ENCODE results near the gene TMEM269. TPM values are rescaled to one million over a fixed set of nuclear protein-coding genes. Genes with fewer than 3 reads are reported as not detected.

The TMEM269 gene
- total RNA-seq, 1 experiment from 2014 or later: not detected

- no peak for DNase-seq (ENCODE audit: low spot score)
- in situ Hi-C loops (cut with HindIII; ENCODE audit: low sequenced_read_pairs): no loop called here
Measured at GRCh38 chr1:42841010-42841409, 56.2 kb downstream of the TMEM269 start.

GRCh38 chr1:42841440-42842147 is 56.8 kb downstream of the TMEM269 start:
- in situ Hi-C loops (cut with HindIII; ENCODE audit: low sequenced_read_pairs): no loop called here
- no peak for DNase-seq (ENCODE audit: low spot score)

- DNase-seq (ENCODE audit: low spot score): no peak
- in situ Hi-C loops (cut with HindIII; ENCODE audit: low sequenced_read_pairs): no loop called here
Measured at GRCh38 chr1:42844592-42845140, 59.9 kb downstream of the TMEM269 start.

DNA sequence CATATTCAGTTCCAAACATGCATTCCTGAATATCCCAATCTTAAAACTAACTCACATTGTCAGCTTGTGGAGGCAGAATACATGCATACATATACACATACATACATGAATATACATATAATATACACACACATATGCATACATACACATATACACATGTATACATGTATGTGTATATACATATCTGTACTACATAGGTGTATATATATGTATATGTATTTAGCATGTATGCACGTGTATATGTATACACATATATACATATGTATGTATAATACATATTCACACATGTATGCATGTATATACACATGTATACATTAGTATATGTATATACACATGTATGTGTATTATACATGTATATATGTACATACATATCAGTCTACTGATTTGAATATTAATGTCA is 60.4 kb downstream of the TMEM269 start:
- in situ Hi-C loops (cut with HindIII; ENCODE audit: low sequenced_read_pairs): no loop called here
- DNase-seq (ENCODE audit: low spot score): no peak

DNA sequence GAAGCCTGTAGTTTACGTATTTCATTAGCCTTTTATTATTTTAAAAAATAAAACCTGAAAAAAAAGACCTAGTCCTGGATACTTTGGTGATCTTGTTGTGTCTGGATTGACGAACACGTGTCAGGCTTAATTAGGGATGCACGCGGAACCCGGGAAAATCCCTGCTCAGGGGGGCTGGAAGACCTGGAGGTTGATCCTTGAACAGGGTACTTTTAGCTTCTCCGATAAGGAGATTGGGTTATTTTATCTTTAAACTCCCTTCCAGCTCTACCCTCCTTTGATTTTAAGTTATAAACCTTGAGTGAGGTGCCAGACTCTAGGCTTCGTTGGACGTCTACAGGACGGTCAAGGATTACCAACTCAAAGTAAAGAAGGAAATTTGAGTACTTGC is 61.1 kb downstream of the TMEM269 start:
- DNase-seq (ENCODE audit: low spot score): no peak
- in situ Hi-C loops (cut with HindIII; ENCODE audit: low sequenced_read_pairs): no loop called here

DNA sequence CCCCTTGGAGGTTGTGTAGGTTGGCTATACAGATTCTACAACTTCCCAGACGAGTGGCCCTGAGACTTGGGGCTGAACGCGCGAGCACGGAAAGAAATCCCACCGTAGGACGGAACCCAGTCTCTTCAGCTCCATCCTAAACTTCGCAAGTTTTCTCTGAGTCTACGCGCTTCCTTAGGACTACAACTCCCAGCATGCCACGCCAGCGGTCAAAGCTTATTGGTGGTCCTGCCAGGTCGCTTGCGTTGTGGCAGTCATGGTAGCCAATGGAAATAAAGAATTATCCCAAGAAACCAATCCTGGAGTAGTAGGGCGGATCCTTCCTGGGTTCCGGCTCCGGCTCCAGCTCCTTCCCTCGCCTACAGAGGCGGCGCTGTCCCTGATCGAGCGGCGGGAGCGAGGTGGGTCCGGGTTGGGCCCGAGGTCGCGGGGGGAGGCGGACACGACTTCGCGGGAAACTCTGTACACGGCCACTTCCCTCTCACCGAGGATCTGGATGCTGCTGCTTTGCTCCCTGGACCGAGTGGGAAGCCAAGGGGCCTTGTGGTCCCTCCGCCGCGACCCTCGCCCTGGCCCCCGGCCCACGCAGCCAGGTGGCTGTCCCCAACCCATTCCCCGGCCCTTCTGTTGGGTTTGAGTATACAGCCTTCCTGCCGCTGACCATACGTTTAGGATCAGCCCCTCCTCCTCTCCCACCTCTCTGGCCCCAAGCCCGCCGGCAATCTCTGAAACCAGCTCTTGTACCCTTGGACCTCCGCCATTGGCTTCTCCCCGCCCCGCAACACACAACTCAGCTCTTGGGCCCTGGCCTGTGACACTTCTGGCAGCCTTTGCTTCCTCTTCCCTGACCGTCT is 61.7 kb downstream of the TMEM269 start, which contains the start of gene ZNF691:
ZNF691 (plus strand) TSS at position 357 of the 854 bp plus-strand sequence. CDS start 3,046 bp downstream, outside the sequence.
- in situ Hi-C loops (cut with HindIII; ENCODE audit: low sequenced_read_pairs): no loop called here
- peak; percentile 98 for DNase-seq (ENCODE audit: low spot score)

- DNase-seq (ENCODE audit: low spot score): no peak
- in situ Hi-C loops (cut with HindIII; ENCODE audit: low sequenced_read_pairs): no loop called here
Measured at GRCh38 chr1:42847111-42847595, 62.4 kb downstream of the TMEM269 start.

- in situ Hi-C loops (cut with HindIII; ENCODE audit: low sequenced_read_pairs): no loop called here
- DNase-seq (ENCODE audit: low spot score): no peak
Measured at GRCh38 chr1:42847721-42848460, 63.1 kb downstream of the TMEM269 start.

- no peak for DNase-seq (ENCODE audit: low spot score)
- in situ Hi-C loops (cut with HindIII; ENCODE audit: low sequenced_read_pairs): no loop called here
Measured at GRCh38 chr1:42848823-42849537, 64.2 kb downstream of the TMEM269 start.

DNA sequence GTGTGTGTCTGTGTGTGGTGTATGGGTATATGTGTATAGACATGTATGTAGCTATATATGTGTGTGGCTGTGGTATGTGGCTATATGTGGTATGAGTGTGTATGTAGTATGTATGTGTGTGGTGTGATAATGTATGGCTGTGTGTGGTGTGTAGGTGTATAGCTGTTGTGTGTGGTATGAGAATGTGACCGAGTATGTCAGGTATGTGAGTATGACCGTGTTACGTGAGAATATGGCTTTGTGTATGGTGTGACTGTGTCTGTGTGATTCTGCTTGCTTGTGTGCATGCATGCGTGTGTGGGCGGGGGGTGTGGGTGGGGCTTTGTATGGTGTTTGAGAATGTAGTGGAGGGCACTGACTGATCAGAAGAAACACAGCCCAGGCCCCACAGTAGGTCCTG is 65.2 kb downstream of the TMEM269 start:
- in situ Hi-C loops (cut with HindIII; ENCODE audit: low sequenced_read_pairs): no loop called here
- DNase-seq (ENCODE audit: low spot score): no peak

Other genes starting within 250 kb of the TMEM269 start
- gene PPIH, start 126.6 kb upstream of the TMEM269 start, total RNA-seq (2014; rRNA removed; shearing (Covaris generic)): 86.2 and 87.9 TPM in 2 replicates
- gene YBX1, start 102.6 kb upstream of the TMEM269 start, total RNA-seq (2014; rRNA removed; shearing (Covaris generic)): 1,196 and 1,492 TPM in 2 replicates
- gene CLDN19, start 44.8 kb upstream of the TMEM269 start, total RNA-seq (2014; rRNA removed; shearing (Covaris generic)): 0.03 TPM in 1 of 2 replicates, not detected in the other
- gene P3H1, start 18.0 kb upstream of the TMEM269 start, total RNA-seq (2014; rRNA removed; shearing (Covaris generic)): 27.2 and 32.5 TPM in 2 replicates
- 4.7 and 9.2 TPM in 2 replicates for gene C1orf50, start 17.7 kb upstream of the TMEM269 start, total RNA-seq (2014; rRNA removed; shearing (Covaris generic))
- gene ERMAP, start 32.1 kb downstream of the TMEM269 start, total RNA-seq (2014; rRNA removed; shearing (Covaris generic)): 5.3 and 8.1 TPM in 2 replicates
- 19.9 and 20.8 TPM in 2 replicates for gene SVBP, start 32.4 kb downstream of the TMEM269 start, total RNA-seq (2014; rRNA removed; shearing (Covaris generic))
- 23.9 and 24.4 TPM in 2 replicates for gene ZNF691, start 61.6 kb downstream of the TMEM269 start, total RNA-seq (2014; rRNA removed; shearing (Covaris generic))
- 51.9 and 70.1 TPM in 2 replicates for gene SLC2A1, start 173.9 kb downstream of the TMEM269 start, total RNA-seq (2014; rRNA removed; shearing (Covaris generic))

Data from G401 (cell line).